ENCODE measurements around the gene SLC26A2. TPM values are rescaled to one million over a fixed set of nuclear protein-coding genes. Genes with fewer than 3 reads are reported as not detected.

The SLC26A2 gene
- total and polyA plus RNA-seq, 2 donors (not counting 1 experiment from before 2014, with no cell fraction given) = 2.1 to 13.2 TPM

Small RNAs within 50 kb of the gene (small RNA-seq; reads per million reads assigned to genes)
- not detected for gene RF00019 (ENCODE audit: insufficient read length, low read depth, low replicate concordance)

Other genes with a start within 250 kb of the SLC26A2 start
- 4.8 and 7.2 TPM in 2 replicates for gene PPARGC1B, start 230.4 kb upstream of the SLC26A2 start, total RNA-seq
- gene PPARGC1B, start 230.4 kb upstream of the SLC26A2 start, polyA plus RNA-seq = 2.7 and 3.6 TPM in 2 replicates
- not detected in 2 replicates for gene PDE6A, start 16.0 kb upstream of the SLC26A2 start, total RNA-seq
- not detected in 2 replicates for gene PDE6A, start 16.0 kb upstream of the SLC26A2 start, polyA plus RNA-seq
- gene TIGD6, start 39.9 kb downstream of the SLC26A2 start, total RNA-seq = 5.4 and 5.9 TPM in 2 replicates
- gene TIGD6, start 39.9 kb downstream of the SLC26A2 start, polyA plus RNA-seq = 2.1 and 2.3 TPM in 2 replicates
- 35.7 and 40.7 TPM in 2 replicates for gene HMGXB3, start 40.0 kb downstream of the SLC26A2 start, total RNA-seq
- 28.5 and 41.4 TPM in 2 replicates for gene HMGXB3, start 40.0 kb downstream of the SLC26A2 start, polyA plus RNA-seq
- gene CSF1R, start 125.8 kb downstream of the SLC26A2 start, total RNA-seq = 1.5 and 1.6 TPM in 2 replicates
- 1.9 and 2.5 TPM in 2 replicates for gene CSF1R, start 125.8 kb downstream of the SLC26A2 start, polyA plus RNA-seq
- gene PDGFRB, start 195.1 kb downstream of the SLC26A2 start, total RNA-seq = 3.4 and 3.6 TPM in 2 replicates
- 0.42 and 0.72 TPM in 2 replicates for gene PDGFRB, start 195.1 kb downstream of the SLC26A2 start, polyA plus RNA-seq
- not detected in 2 replicates for gene CDX1, start 206.0 kb downstream of the SLC26A2 start, total RNA-seq
- not detected in 2 replicates for gene CDX1, start 206.0 kb downstream of the SLC26A2 start, polyA plus RNA-seq
- not detected in 2 replicates for gene SLC6A7, start 229.3 kb downstream of the SLC26A2 start, total RNA-seq
- not detected in 2 replicates for gene SLC6A7, start 229.3 kb downstream of the SLC26A2 start, polyA plus RNA-seq

Measured in B cell (primary cell).